Ectodermal cell (in vitro differentiated cells): Measurements from ENCODE around the gene PRKAR2B.

Source experiments
- H3K27ac ChIP-seq: 2 replicates; pipeline ENCODE4 v1.7.0; 2013; ENCODE audit warnings: mild to moderate bottlenecking, low read depth, low read length; ENCODE audit not compliant: insufficient read depth, poor library complexity, severe bottlenecking
- H3K27me3 ChIP-seq: 2 replicates; pipeline ENCODE4 v1.7.0; 2013; ENCODE audit warnings: mild to moderate bottlenecking, low read length; ENCODE audit not compliant: insufficient read depth, control insufficient read depth, poor library complexity, severe bottlenecking
- H3K36me3 ChIP-seq: one replicate; pipeline ENCODE4 v1.7.0; 2013; ENCODE audit warnings: low read length; ENCODE audit not compliant: control insufficient read depth, insufficient read depth
- H3K4me1 ChIP-seq: one replicate; pipeline ENCODE4 v1.7.0; 2013; ENCODE audit warnings: low read length; ENCODE audit not compliant: control insufficient read depth, insufficient read depth
- H3K4me3 ChIP-seq: 2 replicates; pipeline ENCODE4 v1.7.0; 2013; ENCODE audit warnings: low read depth, low read length, control low read depth; ENCODE audit not compliant: insufficient read depth
- H3K9me3 ChIP-seq: 2 replicates; pipeline ENCODE4 v1.7.0; 2013; ENCODE audit warnings: mild to moderate bottlenecking, low read length, moderate library complexity; ENCODE audit not compliant: control insufficient read depth
- WGBS, 2 experiments: methylation state at CpG; one replicate each; pipeline ENCODE4 v1.1.7; 2013; ENCODE audit warnings: missing lambda C conversion rate in 2 of 2; 5-methylcytosine and 5-hydroxymethylcytosine counted together

The PRKAR2B gene

GRCh38 chr7:107026166-107026565 is 18.3 kb upstream of the PRKAR2B start:
- Histone ChIP-seq H3K27me3 (no peaks in the 10 kb centered on the region), H3K4me1 (no peaks in the 10 kb centered on the region), H3K36me3 (no peaks in the 10 kb centered on the region), H3K27ac (no peak overlapping the region), H3K4me3 (no peak overlapping the region), H3K9me3 (no peaks in the 10 kb centered on the region)
- 94 to 96% methylated on average over 5 of the region's 5 CpGs for WGBS, 2 experiments

DNA sequence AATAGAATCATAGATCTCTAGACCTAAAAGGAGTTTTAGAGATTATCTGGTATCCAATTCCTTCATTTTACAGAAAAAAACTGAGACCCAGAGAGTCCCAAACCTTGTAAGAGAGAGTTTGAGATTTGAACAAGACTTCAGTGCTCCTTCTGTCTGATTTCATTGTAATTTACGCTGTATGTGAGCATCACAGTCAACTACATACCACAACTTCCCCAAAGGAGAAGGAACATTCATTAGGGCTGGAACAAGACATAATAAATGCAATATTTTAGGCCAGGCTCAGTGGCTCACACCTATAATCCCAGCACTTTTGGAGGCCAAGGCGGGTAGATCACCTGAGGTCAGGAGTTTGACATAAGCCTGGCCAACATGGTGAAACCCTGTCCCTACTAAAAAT is 17.3 kb upstream of the PRKAR2B start:
- Histone ChIP-seq H3K4me1 (no peaks in the 10 kb centered on the region), H3K27me3 (no peaks in the 10 kb centered on the region), H3K27ac (no peak overlapping the region), H3K4me3 (no peak overlapping the region), H3K36me3 (no peaks in the 10 kb centered on the region), H3K9me3 (no peaks in the 10 kb centered on the region)
- whole genome bisulfite sequencing, 2 experiments: 84 to 96% methylated on average over 2 of the region's 2 CpGs

- WGBS, 2 experiments: 92 to 93% methylated on average over 5 of the region's 5 CpGs
Measured at GRCh38 chr7:107029061-107029763, 15.3 kb upstream of the PRKAR2B start.

DNA sequence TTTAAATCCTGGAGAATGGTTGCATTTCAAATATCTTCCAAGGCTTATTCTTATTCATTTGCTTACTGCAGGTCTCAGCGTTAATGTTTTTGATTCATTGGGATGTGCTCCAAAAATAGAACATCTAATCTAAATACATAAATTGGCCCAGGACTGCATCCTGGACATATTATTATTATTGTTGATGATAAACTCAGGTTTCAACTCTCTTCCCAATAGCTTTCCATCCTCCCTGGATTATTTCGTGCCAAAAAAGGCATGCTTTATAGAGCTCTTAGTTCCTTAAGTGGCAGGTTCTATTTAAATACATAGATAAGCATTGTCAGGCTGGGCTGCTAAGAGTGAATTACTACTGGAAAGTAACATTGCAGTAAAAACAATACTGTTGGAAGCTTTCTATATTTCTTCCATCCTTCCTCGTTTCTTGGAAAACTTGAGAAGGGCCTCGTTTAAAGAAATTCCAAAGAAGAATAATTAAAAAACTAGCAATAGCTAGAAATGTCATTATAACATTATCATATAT is 14.7 kb upstream of the PRKAR2B start:
- Histone ChIP-seq H3K4me3 (no peak overlapping the region), H3K27me3 (no peaks in the 10 kb centered on the region), H3K4me1 (no peaks in the 10 kb centered on the region), H3K36me3 (no peaks in the 10 kb centered on the region), H3K9me3 (no peaks in the 10 kb centered on the region), H3K27ac (no peak overlapping the region)
- 63% methylated on average over 2 of the region's 4 CpGs; no CpG with 5 or more reads in 1 of the 2 experiments for WGBS, 2 experiments

More at GRCh38 chr7:107029061-107029763, 15.3 kb upstream of the PRKAR2B start:
- Histone ChIP-seq H3K36me3 (no peaks in the 10 kb centered on the region), H3K4me1 (no peaks in the 10 kb centered on the region), H3K4me3 (no peak overlapping the region), H3K27ac (no peak overlapping the region), H3K27me3 (no peaks in the 10 kb centered on the region), H3K9me3 (no peaks in the 10 kb centered on the region)

- Histone ChIP-seq H3K9me3 (no peaks in the 10 kb centered on the region), H3K27ac (no peak overlapping the region), H3K36me3 (no peaks in the 10 kb centered on the region), H3K4me3 (no peak overlapping the region), H3K27me3 (no peaks in the 10 kb centered on the region), H3K4me1 (no peaks in the 10 kb centered on the region)
- WGBS, 2 experiments: 94 to 95% methylated on average over 2 of the region's 2 CpGs
Measured at GRCh38 chr7:107032050-107032449, 12.5 kb upstream of the PRKAR2B start.

DNA sequence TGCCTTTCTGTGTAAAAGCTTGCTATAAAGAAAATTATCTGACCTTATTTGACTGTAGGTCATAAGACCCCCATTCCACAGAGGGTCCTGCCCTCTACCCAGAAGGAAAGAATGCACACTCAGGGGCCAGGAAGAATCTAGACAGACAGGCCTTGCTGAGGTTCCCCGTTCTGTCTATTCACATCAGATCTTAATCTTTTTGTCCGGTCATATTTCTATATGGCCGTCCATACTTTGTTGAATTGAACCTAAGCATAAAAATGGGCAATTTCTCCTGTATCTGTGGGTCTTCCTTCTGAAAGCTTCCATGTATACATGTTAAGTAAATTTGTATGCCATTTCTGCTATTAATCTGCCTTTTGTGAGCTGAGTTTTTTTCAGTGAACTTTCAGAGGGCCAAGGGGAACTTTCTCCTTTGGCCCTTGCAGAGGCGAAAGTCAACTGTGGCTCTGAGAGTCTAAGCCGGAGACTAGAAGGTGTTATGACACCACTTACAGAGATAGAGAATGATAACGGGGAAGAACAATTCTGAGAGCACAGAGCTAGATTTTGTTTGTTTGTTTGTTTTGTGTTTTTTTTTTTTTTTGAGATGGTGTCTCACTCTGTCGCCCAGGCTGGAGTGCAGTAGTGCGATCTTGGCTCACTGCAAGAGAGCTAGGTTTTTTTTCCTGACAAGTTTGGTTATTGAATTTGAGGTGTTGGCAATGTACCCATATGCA is 11.6 kb upstream of the PRKAR2B start:
- H3K9me3 ChIP-seq: no peaks in the 10 kb centered on the region
- H3K4me1 ChIP-seq: no peaks in the 10 kb centered on the region
- no peaks in the 10 kb centered on the region for H3K27me3 ChIP-seq
- WGBS, 2 experiments: 95% methylated on average over 8 of the region's 8 CpGs
- H3K4me3 ChIP-seq: no peak overlapping the region
- no peaks in the 10 kb centered on the region for H3K36me3 ChIP-seq
- no peak overlapping the region for H3K27ac ChIP-seq

DNA sequence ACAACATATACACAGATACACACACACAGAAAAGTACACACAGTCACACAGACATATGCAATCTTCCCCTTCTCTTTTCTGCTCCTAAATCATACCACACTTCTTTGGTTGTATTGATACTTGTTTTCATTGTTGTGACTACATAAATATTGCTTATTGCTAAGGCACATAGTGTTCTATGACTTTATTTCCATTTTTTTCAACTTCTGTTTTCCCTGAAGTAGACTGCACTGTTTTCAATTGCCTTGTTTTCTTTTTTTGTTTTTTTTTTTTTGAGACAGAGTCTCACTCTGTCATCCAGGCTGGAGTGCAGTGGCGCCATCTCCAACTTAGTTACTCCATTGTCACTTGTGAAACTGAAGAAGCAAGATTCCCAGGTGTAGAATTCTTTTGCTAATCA is 10.0 kb upstream of the PRKAR2B start:
- WGBS, 2 experiments: 89 to 100% methylated on average over 1 of the region's 1 CpG
- Histone ChIP-seq H3K36me3 (no peaks in the 10 kb centered on the region), H3K9me3 (no peaks in the 10 kb centered on the region), H3K27ac (no peak overlapping the region), H3K4me1 (no peaks in the 10 kb centered on the region), H3K27me3 (no peaks in the 10 kb centered on the region), H3K4me3 (no peak overlapping the region)

DNA sequence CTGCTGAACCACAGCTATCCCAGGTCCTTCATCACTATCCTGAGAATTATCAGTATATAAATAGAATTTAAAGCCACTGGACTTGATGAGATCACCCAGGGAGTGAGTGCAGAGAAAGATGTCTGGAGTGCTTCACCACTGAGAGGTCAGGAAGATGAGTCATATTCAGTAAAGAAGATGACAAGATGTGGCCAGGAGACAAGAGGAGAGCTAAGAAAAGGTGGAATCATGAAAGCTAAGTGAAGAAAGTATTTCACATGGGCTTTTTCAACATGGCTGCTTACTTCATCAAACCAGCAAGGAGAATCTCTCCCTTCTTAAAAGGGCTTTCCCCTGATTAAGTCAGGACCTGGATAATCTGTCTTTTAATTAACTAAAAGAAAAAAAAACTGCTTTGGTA is 9.1 kb upstream of the PRKAR2B start:
- no peaks in the 10 kb centered on the region for H3K36me3 ChIP-seq
- no peaks in the 10 kb centered on the region for H3K27me3 ChIP-seq
- no peak overlapping the region for H3K4me3 ChIP-seq
- H3K9me3 ChIP-seq: no peaks in the 10 kb centered on the region
- H3K4me1 ChIP-seq: no peaks in the 10 kb centered on the region
- H3K27ac ChIP-seq: no peak overlapping the region

GRCh38 chr7:107036535-107036934 is 8.0 kb upstream of the PRKAR2B start:
- H3K27me3 ChIP-seq: no peaks in the 10 kb centered on the region
- H3K4me3 ChIP-seq: no peak overlapping the region
- no peaks in the 10 kb centered on the region for H3K9me3 ChIP-seq
- no peaks in the 10 kb centered on the region for H3K36me3 ChIP-seq
- no peaks in the 10 kb centered on the region for H3K4me1 ChIP-seq
- WGBS, 2 experiments: 85 to 90% methylated on average over 3 of the region's 4 CpGs
- H3K27ac ChIP-seq: no peak overlapping the region

DNA sequence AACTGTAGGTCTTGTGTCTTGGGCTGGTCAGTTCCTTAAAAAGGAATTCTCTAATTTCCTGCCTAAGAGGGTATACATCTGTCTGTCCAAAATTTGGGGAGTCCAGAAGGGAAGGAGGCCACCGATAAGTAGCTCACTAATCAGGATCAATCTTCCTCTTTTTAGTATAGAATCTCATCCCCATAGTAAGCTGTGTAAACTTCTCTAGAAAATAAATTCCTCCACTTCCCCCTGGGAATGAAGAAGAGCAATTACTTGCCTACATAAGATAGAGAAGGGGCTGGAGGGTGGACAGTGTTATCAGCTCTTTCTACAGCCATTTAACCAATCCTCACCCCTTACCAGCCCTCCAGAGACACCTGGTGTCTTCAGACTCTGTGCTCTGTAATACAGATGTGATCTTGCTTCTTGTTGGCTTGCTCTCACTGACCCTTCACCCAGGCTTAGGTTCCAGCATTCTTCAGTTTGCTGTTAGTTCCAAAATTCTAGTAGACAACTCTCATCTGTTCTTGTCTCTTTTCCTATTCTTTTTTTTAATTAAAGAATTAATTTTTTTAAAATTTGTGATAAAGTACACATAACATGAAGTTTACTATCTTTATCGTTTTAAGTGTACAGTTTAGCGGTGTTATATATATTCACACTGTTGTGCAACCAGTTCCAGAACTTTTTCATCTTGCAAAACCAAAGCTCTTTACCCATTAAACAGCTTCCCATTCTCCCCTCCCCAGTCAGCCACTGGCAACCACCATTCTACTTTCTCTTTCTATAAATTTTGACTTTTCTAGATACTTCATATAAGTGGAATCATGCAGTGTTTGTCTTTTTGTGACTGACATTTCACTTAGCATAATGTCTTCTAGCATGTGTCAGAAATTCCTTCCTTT is 6.5 kb upstream of the PRKAR2B start:
- Histone ChIP-seq H3K27me3 (no peaks in the 10 kb centered on the region), H3K36me3 (no peaks in the 10 kb centered on the region), H3K4me3 (no peak overlapping the region), H3K4me1 (no peaks in the 10 kb centered on the region), H3K27ac (no peak overlapping the region), H3K9me3 (no peaks in the 10 kb centered on the region)
- WGBS, 2 experiments: 96 to 97% methylated on average over 3 of the region's 3 CpGs
